GM18951 (cell line): ENCODE results near the gene OLA1.

Experiments
- POLR2A ChIP-seq: IDR thresholded peaks from 4 replicates; pipeline ENCODE4 v1.6.1; 2011; ENCODE audit warnings: mild to moderate bottlenecking; ENCODE audit not compliant: insufficient read length, insufficient read depth; ENCODE audit errors: extremely low read depth
- in situ Hi-C: fragments of 300-500 bp; cut with MboI; formaldehyde crosslinking; loops from one replicate; pipeline ENCODE4 v1.12.0; 2022; ENCODE audit warnings: low sequenced_read_pairs, mixed read lengths, inconsistent platforms; ENCODE audit not compliant: unreplicated experiment

OLA1 gene

GRCh38 chr2:174051068-174051467 lies 197.3 kb downstream of the OLA1 start:
- in situ Hi-C loops, result no loop called here
- TF ChIP-seq POLR2A, result no peak

GRCh38 chr2:174049895-174050294 lies 198.4 kb downstream of the OLA1 start:
- TF ChIP-seq POLR2A, result no peak
- in situ Hi-C loops, result no loop called here

- in situ Hi-C loops, result no loop called here
- no peak for TF ChIP-seq POLR2A
Observed at GRCh38 chr2:174048243-174048642, 200.1 kb downstream of the OLA1 start.

GRCh38 chr2:174047746-174048145 lies 200.6 kb downstream of the OLA1 start:
- in situ Hi-C loops, result no loop called here
- no peak for TF ChIP-seq POLR2A

- in situ Hi-C loops, result no loop called here
- no peak for TF ChIP-seq POLR2A
Observed at GRCh38 chr2:174046172-174046571, 202.2 kb downstream of the OLA1 start.

- in situ Hi-C loops, result no loop called here
- TF ChIP-seq POLR2A, result no peak
Observed at GRCh38 chr2:174044556-174044955, 203.8 kb downstream of the OLA1 start.

GRCh38 chr2:174040417-174040701 lies 208.0 kb downstream of the OLA1 start:
- in situ Hi-C loops, result no loop called here
- no peak for TF ChIP-seq POLR2A

GRCh38 chr2:174039551-174040416 lies 208.5 kb downstream of the OLA1 start:
- in situ Hi-C loops, result no loop called here
- peak; percentile 41 for TF ChIP-seq POLR2A

- in situ Hi-C loops, result no loop called here
- TF ChIP-seq POLR2A, result no peak
Observed at GRCh38 chr2:174038462-174038861, 209.9 kb downstream of the OLA1 start.

- TF ChIP-seq POLR2A, result no peak
- in situ Hi-C loops, result no loop called here
Observed at GRCh38 chr2:174036825-174037224, 211.5 kb downstream of the OLA1 start.

- in situ Hi-C loops, result no loop called here
- TF ChIP-seq POLR2A, result no peak
Observed at GRCh38 chr2:174035981-174036742, 212.2 kb downstream of the OLA1 start.

- in situ Hi-C loops, result no loop called here
Observed at GRCh38 chr2:174035117-174035635, 213.2 kb downstream of the OLA1 start.

GRCh38 chr2:174033163-174033550 lies 215.2 kb downstream of the OLA1 start:
- in situ Hi-C loops, result no loop called here
- no peak for TF ChIP-seq POLR2A

More at GRCh38 chr2:174035117-174035635, 213.2 kb downstream of the OLA1 start:
- no peak for TF ChIP-seq POLR2A

GRCh38 chr2:174031226-174031625 lies 217.1 kb downstream of the OLA1 start:
- no peak for TF ChIP-seq POLR2A
- in situ Hi-C loops, result no loop called here
